ENCODE data around the gene MFRP. TPM values are rescaled to one million over a fixed set of nuclear protein-coding genes. Genes with fewer than 3 reads are reported as not detected.
A peak's percentile ranks its signal among the peaks of the same experiment; 100 is the strongest.

The MFRP gene
- total RNA-seq, 2 donors from 2014 or later, result 0.27 TPM; not detected in 1

DNA sequence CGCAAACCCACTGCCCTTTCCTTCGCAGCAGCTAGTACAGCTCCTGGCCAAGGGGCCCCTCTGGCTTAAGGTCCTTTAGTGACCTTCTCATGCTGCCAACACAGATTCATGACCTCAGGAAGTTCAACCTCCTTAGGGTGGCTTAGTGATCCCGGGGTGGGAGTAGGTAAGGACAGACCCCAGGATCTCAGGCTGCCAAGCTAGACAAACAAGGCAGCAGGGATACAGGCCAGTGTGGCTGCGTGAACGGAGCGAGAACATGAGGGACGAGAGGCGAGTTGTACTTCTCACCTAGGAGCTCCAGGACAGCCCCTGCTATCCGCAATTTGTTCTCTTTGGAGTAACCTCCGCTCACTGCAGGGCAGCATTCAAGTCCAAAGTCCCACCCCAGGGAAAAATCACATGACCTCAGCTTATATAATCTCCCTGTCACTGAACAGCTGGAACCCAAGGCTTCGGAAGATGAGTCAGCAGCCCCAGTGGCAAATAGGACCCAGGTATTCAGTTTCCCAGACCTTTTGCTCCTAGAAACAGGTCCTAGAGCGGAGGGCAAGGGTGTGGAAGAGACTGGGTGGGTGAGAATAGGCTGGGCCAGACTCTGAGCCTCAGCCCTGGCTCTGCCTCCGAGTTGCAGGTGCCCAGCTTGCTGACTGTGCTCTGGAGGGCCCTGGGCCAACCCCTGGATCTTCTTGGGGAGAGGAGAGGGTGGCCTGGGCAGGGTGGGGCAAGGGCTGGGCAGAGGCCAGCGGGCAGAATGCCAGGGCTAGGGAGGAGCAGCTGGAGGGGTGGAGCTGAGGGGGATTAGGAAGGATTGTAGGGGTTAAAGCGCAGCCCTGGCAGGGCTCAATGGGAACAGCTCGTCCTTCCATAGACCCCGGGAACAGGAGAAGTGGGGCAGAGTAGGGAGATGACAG is 21.9 kb upstream of the MFRP start:
- Histone ChIP-seq H3K4me3 (no peak overlapping the region), H3K36me3 (no peaks in the 10 kb centered on the region), H3K27me3 (replicated peaks; ENCODE audit: insufficient read depth) (no peaks in the 10 kb centered on the region), H3K4me1 (ENCODE audit: control insufficient read depth in 1 of 2, low read depth in 2 of 2) (peaks cover 12 to 33% of the 10 kb centered on the region in 2 donors), H3K27ac (peak overlapping the region in 1 of 2 donors; percentile 8), H3K9me3 (no peaks in the 10 kb centered on the region)
- ATAC-seq (ENCODE audit: insufficient number of reproducible peaks, low FRiP score, low read depth) (no peak), DNase-seq (ENCODE audit: low spot score) (no peak)
- TF ChIP-seq, protein P1, sequence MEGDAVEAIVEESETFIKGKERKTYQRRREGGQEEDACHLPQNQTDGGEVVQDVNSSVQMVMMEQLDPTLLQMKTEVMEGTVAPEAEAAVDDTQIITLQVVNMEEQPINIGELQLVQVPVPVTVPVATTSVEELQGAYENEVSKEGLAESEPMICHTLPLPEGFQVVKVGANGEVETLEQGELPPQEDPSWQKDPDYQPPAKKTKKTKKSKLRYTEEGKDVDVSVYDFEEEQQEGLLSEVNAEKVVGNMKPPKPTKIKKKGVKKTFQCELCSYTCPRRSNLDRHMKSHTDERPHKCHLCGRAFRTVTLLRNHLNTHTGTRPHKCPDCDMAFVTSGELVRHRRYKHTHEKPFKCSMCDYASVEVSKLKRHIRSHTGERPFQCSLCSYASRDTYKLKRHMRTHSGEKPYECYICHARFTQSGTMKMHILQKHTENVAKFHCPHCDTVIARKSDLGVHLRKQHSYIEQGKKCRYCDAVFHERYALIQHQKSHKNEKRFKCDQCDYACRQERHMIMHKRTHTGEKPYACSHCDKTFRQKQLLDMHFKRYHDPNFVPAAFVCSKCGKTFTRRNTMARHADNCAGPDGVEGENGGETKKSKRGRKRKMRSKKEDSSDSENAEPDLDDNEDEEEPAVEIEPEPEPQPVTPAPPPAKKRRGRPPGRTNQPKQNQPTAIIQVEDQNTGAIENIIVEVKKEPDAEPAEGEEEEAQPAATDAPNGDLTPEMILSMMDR (IDR thresholded peaks at IDR 0.05), result no peak

- ATAC-seq (ENCODE audit: insufficient number of reproducible peaks, low FRiP score, low read depth), result no peak
Observed at GRCh38 chr11:119367661-119368120, 21.2 kb upstream of the MFRP start.

GRCh38 chr11:119366690-119367620 is 20.4 kb upstream of the MFRP start:
- TF ChIP-seq, protein P1 (IDR thresholded peaks at IDR 0.05), result no peak
- DNase-seq (ENCODE audit: low spot score) (no peak), ATAC-seq (ENCODE audit: insufficient number of reproducible peaks, low FRiP score, low read depth) (no peak)
- Histone ChIP-seq H3K4me3 (no peak overlapping the region), H3K27ac (no peak overlapping the region), H3K36me3 (no peaks in the 10 kb centered on the region), H3K4me1 (ENCODE audit: control insufficient read depth in 1 of 2, low read depth in 2 of 2) (peaks cover 12 to 46% of the 10 kb centered on the region in 2 donors), H3K27me3 (replicated peaks; ENCODE audit: insufficient read depth) (no peaks in the 10 kb centered on the region), H3K9me3 (no peaks in the 10 kb centered on the region)

More at GRCh38 chr11:119367661-119368120, 21.2 kb upstream of the MFRP start:
- no peak overlapping the region for H3K4me3 ChIP-seq
- H3K36me3 ChIP-seq, result no peaks in the 10 kb centered on the region
- H3K27me3 ChIP-seq (replicated peaks; ENCODE audit: insufficient read depth), result no peaks in the 10 kb centered on the region
- no peak for DNase-seq (ENCODE audit: low spot score)
- H3K27ac ChIP-seq, result no peak overlapping the region
- H3K9me3 ChIP-seq, result no peaks in the 10 kb centered on the region
- TF ChIP-seq, protein P1 (IDR thresholded peaks at IDR 0.05), result no peak
- H3K4me1 ChIP-seq (ENCODE audit: control insufficient read depth in 1 of 2, low read depth in 2 of 2), result peaks cover 12 to 38% of the 10 kb centered on the region in 2 donors

DNA sequence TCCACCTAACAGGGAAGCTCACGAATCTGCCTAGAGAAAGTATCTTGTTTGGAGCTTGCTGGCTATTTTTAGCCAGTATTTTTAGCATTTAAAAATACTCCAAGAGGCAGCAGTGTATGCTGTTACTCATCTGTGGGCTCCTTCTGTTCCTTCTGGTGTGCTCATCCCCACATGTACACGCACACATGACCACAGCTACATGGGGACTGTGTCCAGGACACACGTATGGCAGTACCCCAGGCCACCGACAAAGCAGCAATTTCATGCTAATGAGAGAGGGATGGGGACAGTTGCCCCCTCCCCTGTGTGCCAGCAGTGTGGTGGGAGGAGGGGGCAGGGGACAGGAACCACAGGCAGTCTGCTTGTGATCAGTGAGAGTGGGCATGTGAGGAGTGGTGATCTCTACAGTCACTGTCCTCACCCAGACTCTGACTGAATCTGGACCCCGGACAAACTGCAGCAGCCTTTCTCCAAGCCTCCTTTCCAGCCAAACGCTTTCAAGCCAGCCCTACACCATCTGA is 18.6 kb upstream of the MFRP start:
- TF ChIP-seq, protein P1 (IDR thresholded peaks at IDR 0.05), result no peak
- Histone ChIP-seq H3K36me3 (no peaks in the 10 kb centered on the region), H3K9me3 (no peaks in the 10 kb centered on the region), H3K27ac (no peak overlapping the region), H3K4me3 (no peak overlapping the region), H3K27me3 (replicated peaks; ENCODE audit: insufficient read depth) (no peaks in the 10 kb centered on the region), H3K4me1 (ENCODE audit: control insufficient read depth in 1 of 2, low read depth in 2 of 2) (peaks cover 15 to 50% of the 10 kb centered on the region in 2 donors)
- ATAC-seq (ENCODE audit: insufficient number of reproducible peaks, low FRiP score, low read depth) (no peak), DNase-seq (ENCODE audit: low spot score) (no peak)
